GM21423 (cell line): ENCODE data around the gene SLC4A2.
"Not testable (repeated sequence)": the region's sequence is repeated elsewhere in the genome, so short reads cannot be mapped to it uniquely, and the experiment has no call there.

Source experiments
- ATAC-seq: cut with Tn5 transposase; IDR thresholded peaks from one replicate; pipeline ENCODE4 v1.9.1; 2021; ENCODE audit warnings: mild to moderate bottlenecking, moderate library complexity; ENCODE audit not compliant: unreplicated experiment

Gene SLC4A2

GRCh38 chr7:151059367-151060112 lies at the start of gene SLC4A2:
Gene SLC4A2, plus strand, starts transcription at chr7:151059589. Its CDS starts 2,399 bp downstream, at chr7:151061988.
- peak; percentile 24 for ATAC-seq

- ATAC-seq = no peak
Observed at GRCh38 chr7:151010037-151010306, 49.4 kb upstream of the SLC4A2 start.

GRCh38 chr7:151010307-151011096 lies 48.9 kb upstream of the SLC4A2 start:
- no peak for ATAC-seq

- no peak for ATAC-seq
Observed at GRCh38 chr7:151011097-151011409, 48.3 kb upstream of the SLC4A2 start.

- ATAC-seq = not testable (repeated sequence)
Observed at GRCh38 chr7:151011616-151012015, 47.8 kb upstream of the SLC4A2 start.

GRCh38 chr7:151012031-151012692 lies 47.2 kb upstream of the SLC4A2 start:
- no peak for ATAC-seq

- ATAC-seq = no peak
Observed at GRCh38 chr7:151012911-151013347, 46.5 kb upstream of the SLC4A2 start.

- peak; percentile 4 for ATAC-seq
Observed at GRCh38 chr7:151013356-151013732, 46.0 kb upstream of the SLC4A2 start.

- ATAC-seq = peak; percentile 45
Observed at GRCh38 chr7:151013733-151014497, 45.5 kb upstream of the SLC4A2 start.

- ATAC-seq = no peak
Observed at GRCh38 chr7:151014950-151015349, 44.4 kb upstream of the SLC4A2 start.

- no peak for ATAC-seq
Observed at GRCh38 chr7:151015967-151016366, 43.4 kb upstream of the SLC4A2 start.

GRCh38 chr7:151016505-151016904 lies 42.9 kb upstream of the SLC4A2 start:
- no peak for ATAC-seq

GRCh38 chr7:151016942-151017341 lies 42.4 kb upstream of the SLC4A2 start:
- ATAC-seq = no peak

- ATAC-seq = no peak
Observed at GRCh38 chr7:151017370-151017952, 41.9 kb upstream of the SLC4A2 start.

GRCh38 chr7:151017953-151018420 lies 41.4 kb upstream of the SLC4A2 start:
- no peak for ATAC-seq

- no peak for ATAC-seq
Observed at GRCh38 chr7:151018421-151019129, 40.8 kb upstream of the SLC4A2 start.

GRCh38 chr7:151019130-151019447 lies 40.3 kb upstream of the SLC4A2 start:
- ATAC-seq = no peak

- ATAC-seq = no peak
Observed at GRCh38 chr7:151020231-151020630, 39.2 kb upstream of the SLC4A2 start.

- no peak for ATAC-seq
Observed at GRCh38 chr7:151023232-151023631, 36.2 kb upstream of the SLC4A2 start.

GRCh38 chr7:151024435-151025056 lies 34.8 kb upstream of the SLC4A2 start, which contains the start of gene ATG9B:
Gene ATG9B, minus strand, starts transcription at chr7:151024494. Its CDS starts 71 bp downstream, at chr7:151024423.
- no peak for ATAC-seq
